K562 (cell line): Measurements from ENCODE around the gene STK25. TPM values are rescaled to one million over a fixed set of nuclear protein-coding genes. Genes with fewer than 3 reads are reported as not detected.
A peak's percentile ranks its signal among the peaks of the same experiment; 100 is the strongest.

Experiments used
- ATAC-seq: fragments of 200-7000 bp; cut with Tn5 transposase; 3 replicates; pipeline ENCODE4 v1.9.1; 2020; ENCODE audit warnings: moderate library complexity
- BruUV-seq: library from RNA; stranded (reverse); fragments of 400-500 nt; replicated peaks from 2 replicates; lab custom pipeline; 2021; lab: Mats Ljungman, UMichigan
- CTCF ChIA-PET: fragments of 300-600 bp; formaldehyde crosslinking; extraction: SDS; loops from one replicate; lab custom pipeline; 2021; ENCODE audit warnings: low intra/inter-chr PET ratio; lab: Yijun Ruan, JAX
- POLR2A ChIA-PET: fragments of 300-600, 350-650 bp; sonication (Branson Sonifier 250); formaldehyde crosslinking; extraction: SDS; loops from one replicate; lab custom pipeline; 2021; ENCODE audit warnings: antibody characterized with exemption, inconsistent platforms; lab: Yijun Ruan, JAX
- DNase-seq, 4 experiments: peaks; one replicate each; pipeline versions ENCODE4 v3.0.0 to v3.0.0-alpha.2; 2011 to 2018; ENCODE audit warnings: low spot score in 3 of 4, mixed read lengths in 3 of 4; ENCODE audit errors: extremely low read depth in 1 of 4
- FAIRE-seq: peaks from 2 replicates; lab custom pipeline; 2011; peaks lifted over from hg19 to GRCh38; lab: Jason Lieb, UNC
- H2AFZ ChIP-seq: 2 replicates; pipeline ENCODE4 v1.6.0; 2011; ENCODE audit warnings: low read depth, low read length, control low read depth, inconsistent platforms
- H3K27ac ChIP-seq: fragments of 200-600 bp; 3 replicates; pipeline ENCODE4 v1.8.0; 2011; ENCODE audit warnings: low read depth, mild to moderate bottlenecking, control low read depth, inconsistent platforms, low read length, moderate library complexity, mixed read lengths; ENCODE audit errors: extremely low read depth
- H3K27me3 ChIP-seq, 2 experiments: fragments of 300-600 bp in 1 of 2; 2 replicates in 1 of 2; 3 replicates in 1 of 2; pipeline versions ENCODE4 v1.6.0 to v1.8.0; 2011; ENCODE audit warnings: inconsistent platforms in 2 of 2, low read length in 2 of 2, mild to moderate bottlenecking in 1 of 2, mixed read lengths in 1 of 2, moderate library complexity in 1 of 2; ENCODE audit not compliant: control insufficient read depth in 2 of 2, insufficient read depth in 2 of 2
- H3K36me3 ChIP-seq: fragments of 300-600 bp; 3 replicates; pipeline ENCODE4 v1.8.0; 2011; ENCODE audit warnings: mild to moderate bottlenecking, low read length, inconsistent platforms; ENCODE audit not compliant: control insufficient read depth, insufficient read depth
- H3K4me1 ChIP-seq, 2 experiments: fragments of 200-600 bp in 1 of 2; replicated peaks in 1 of 2; 2 replicates in 1 of 2; 3 replicates in 1 of 2; pipeline versions ENCODE4 v1.5.1 to v1.8.0; 2011; ENCODE audit warnings: inconsistent platforms in 2 of 2, low read length in 2 of 2, mild to moderate bottlenecking in 1 of 2, mixed read lengths in 1 of 2, moderate library complexity in 1 of 2; ENCODE audit not compliant: control insufficient read depth in 2 of 2, insufficient read depth in 2 of 2
- H3K4me2 ChIP-seq: 2 replicates; pipeline ENCODE4 v1.6.1; 2011; ENCODE audit warnings: low read length, control low read depth, inconsistent platforms, mixed read lengths; ENCODE audit not compliant: insufficient read depth
- H3K4me3 ChIP-seq: fragments of 200-600 bp; sonication (generic), shearing (Covaris generic); 2 replicates; pipeline ENCODE4 v1.5.1; 2016; ENCODE audit warnings: control low read depth, inconsistent platforms
- H3K79me2 ChIP-seq: fragments of 200-600 bp; 3 replicates; pipeline ENCODE4 v1.8.0; 2011; ENCODE audit warnings: low read length, inconsistent platforms; ENCODE audit not compliant: control insufficient read depth, insufficient read depth
- H3K9ac ChIP-seq, 2 experiments: 2 replicates each; pipeline versions ENCODE4 v1.6.0 to v1.6.1; 2011; ENCODE audit warnings: low read depth in 2 of 2, low read length in 2 of 2, control low read depth in 1 of 2, inconsistent platforms in 1 of 2, mild to moderate bottlenecking in 1 of 2, mixed read lengths in 1 of 2; ENCODE audit not compliant: insufficient read depth in 1 of 2
- H3K9me1 ChIP-seq: one replicate; pipeline ENCODE4 v1.6.0; 2011; ENCODE audit warnings: inconsistent platforms, mild to moderate bottlenecking, low read length, moderate library complexity; ENCODE audit not compliant: control insufficient read depth, insufficient read depth
- H3K9me3 ChIP-seq: replicated peaks from 2 replicates; pipeline ENCODE4 v1.5.1; 2011; ENCODE audit warnings: low read depth, low read length, inconsistent platforms; ENCODE audit not compliant: control insufficient read depth, insufficient read depth
- H4K20me1 ChIP-seq: replicated peaks from 2 replicates; pipeline ENCODE4 v1.6.1; 2011; ENCODE audit warnings: low read length, inconsistent platforms, mixed read lengths; ENCODE audit not compliant: control insufficient read depth, insufficient read depth
- ARHGAP35 ChIP-seq: fragments of 450-650 bp; IDR thresholded peaks from 2 replicates; pipeline ENCODE4 v1.6.1; 2018; ENCODE audit not compliant: partially characterized antibody
- ARID3A ChIP-seq: IDR thresholded peaks from 2 replicates; pipeline ENCODE4 v1.6.1; 2012; ENCODE audit warnings: low read depth, low read length, improper control_type of control experiment, borderline replicate concordance
- BRCA1 ChIP-seq, 2 experiments: fragments of 450-650 bp in 1 of 2; sonication (generic) in 1 of 2; formaldehyde crosslinking in 1 of 2; IDR thresholded peaks; 2 replicates each; pipeline versions ENCODE4 v1.5.0 to v1.6.1; 2017 to 2020; ENCODE audit warnings: mild to moderate bottlenecking in 1 of 2, missing genetic modification reagents in 1 of 2
- CBFB ChIP-seq: sonication (generic); formaldehyde crosslinking; IDR thresholded peaks from 2 replicates; pipeline ENCODE4 v1.4.0; 2020; ENCODE audit warnings: mild to moderate bottlenecking, missing genetic modification reagents
- DIDO1 ChIP-seq: fragments of 450-650 bp; IDR thresholded peaks from 2 replicates; pipeline ENCODE4 v1.6.1; 2016; ENCODE audit warnings: low read depth, missing biosample characterization, missing genetic modification characterization
- FOXA3 ChIP-seq, 2 experiments: fragments of 450-650 bp in 1 of 2; sonication (generic) in 1 of 2; formaldehyde crosslinking; IDR thresholded peaks in 1 of 2; conservative IDR thresholded peaks in 1 of 2; 2 replicates each; pipeline versions ENCODE4 v1.4.0 to v1.8.0; 2020 to 2022; ENCODE audit warnings: mild to moderate bottlenecking in 2 of 2, missing genetic modification reagents in 1 of 2
- FOXK2 ChIP-seq, 2 experiments: fragments of 450-650 bp; IDR thresholded peaks in 1 of 2; conservative IDR thresholded peaks in 1 of 2; 2 replicates each; pipeline ENCODE4 v1.6.1; 2016; ENCODE audit warnings: low read depth in 2 of 2, mild to moderate bottlenecking in 1 of 2
- GATA2 ChIP-seq: sonication (generic); formaldehyde crosslinking; IDR thresholded peaks from 2 replicates; pipeline ENCODE4 v1.4.0; 2020; ENCODE audit warnings: mild to moderate bottlenecking, missing genetic modification reagents
- MIER1 ChIP-seq: fragments of 450-650 bp; IDR thresholded peaks from 2 replicates; pipeline ENCODE4 v1.6.1; 2016; ENCODE audit warnings: antibody characterized with exemption, mild to moderate bottlenecking, low read depth
- OTX1 ChIP-seq: fragments of 450-650 bp; formaldehyde crosslinking; IDR thresholded peaks from 2 replicates; pipeline ENCODE4 v1.4.0; 2022; ENCODE audit warnings: mild to moderate bottlenecking
- PHB2 ChIP-seq: fragments of 450-650 bp; IDR thresholded peaks from 2 replicates; pipeline ENCODE4 v1.6.1; 2017; ENCODE audit warnings: low read depth
- PHF20 ChIP-seq: fragments of 450-650 bp; IDR thresholded peaks from 2 replicates; pipeline ENCODE4 v1.6.1; 2018; ENCODE audit not compliant: partially characterized antibody
- SNIP1 ChIP-seq: fragments of 450-650 bp; IDR thresholded peaks from 2 replicates; pipeline ENCODE4 v1.7.1; 2017; ENCODE audit warnings: low read depth, mild to moderate bottlenecking
- STAT5A ChIP-seq: IDR thresholded peaks from 2 replicates; pipeline ENCODE4 v1.6.1; 2012; ENCODE audit warnings: low read length, inconsistent platforms, borderline replicate concordance
- THRB ChIP-seq: fragments of 450-650 bp; formaldehyde crosslinking; conservative IDR thresholded peaks from 2 replicates; pipeline ENCODE4 v1.4.0; 2022; ENCODE audit warnings: mild to moderate bottlenecking, missing genetic modification characterization
- ZNF174 ChIP-seq: fragments of 250-450 bp; sonication (Bioruptor Pico); IDR thresholded peaks from 2 replicates; pipeline ENCODE4 v1.4.0; 2020; ENCODE audit warnings: mild to moderate bottlenecking
- ZNF449 ChIP-seq: fragments of 250-450 bp; sonication (Bioruptor Pico); IDR thresholded peaks from 2 replicates; pipeline ENCODE4 v1.8.0; 2022; ENCODE audit warnings: moderate library complexity, mild to moderate bottlenecking, inconsistent platforms
- WGBS: fragments of 100-300 bp; shearing (Covaris generic); methylation state at CpG from one replicate; pipeline ENCODE4 v1.1.6; 2016; ENCODE audit warnings: low coverage, mixed read lengths; ENCODE audit not compliant: insufficient coverage; ENCODE audit errors: missing lambda C conversion rate; 5-methylcytosine and 5-hydroxymethylcytosine counted together
- in situ Hi-C: fragments of 300-500 bp; cut with MboI; formaldehyde crosslinking; loops from 4 replicates; pipeline ENCODE4 v1.15.0; 2018; ENCODE audit warnings: inconsistent platforms, mixed read lengths
- intact Hi-C: fragments of 100-400 bp; cut with micrococcal nuclease; formaldehyde crosslinking; loops from 2 replicates; pipeline ENCODE4 v1.14.2; 2022
- polyA plus RNA-seq, 8 experiments: library from polyadenylated mRNA; depleted of rRNA in 4 of 8; stranded (reverse) in 5 of 8; unstranded in 3 of 8; fragments of >200 nt; fragmentation: Nextera tagmentation in 2 of 8; fragmentation: Illumina TruSeq in 1 of 8; extraction: Ambion mirVana in 2 of 8; extraction: Trizol in 1 of 8; gene quantifications; 2 replicates each; pipeline versions ENCODE4 v1.2.1 to v1.2.3, GENCODE V29; 2011 to 2014; ENCODE audit warnings: inconsistent platforms in 1 of 8, missing spikeins in 1 of 8
- total RNA-seq, 7 experiments: library from RNA; depleted of rRNA in 6 of 7; stranded (reverse); fragments of >200 nt in 6 of 7; fragmentation: Illumina TruSeq in 2 of 7; extraction: Trizol in 2 of 7; gene quantifications; 2 replicates each; pipeline versions ENCODE4 v1.2.1 to v1.2.3, GENCODE V29; 2011 to 2021; ENCODE audit warnings: low replicate concordance in 1 of 7

The STK25 gene
- total and polyA plus RNA-seq, 9 of the 15 experiments (the other 6 are each of a cell fraction or from before 2014, with no cell fraction given), result 5.4 to 177 (median 116) TPM

GRCh38 chr2:241545523-241546473, 37.4 kb upstream of the STK25 start:
- Histone ChIP-seq H3K4me1 (peaks cover 27 to 57% of the 10 kb centered on the region in 2 experiments), H2AFZ (peak overlapping the region; percentile 88), H3K27ac (no peak overlapping the region), H3K9ac (no peak overlapping the region), H3K4me3 (no peak overlapping the region), H3K4me2 (no peak overlapping the region; the same call in 1 of the 2 replicates), H3K9me1 (no peaks in the 10 kb centered on the region), H3K36me3 (no peaks in the 10 kb centered on the region), H3K27me3 (peaks cover 0 to 18% of the 10 kb centered on the region in 2 experiments; a peak in 2 of 5 replicates), H3K79me2 (no peaks in the 10 kb centered on the region), H3K9me3 (no peaks in the 10 kb centered on the region), H4K20me1 (no peaks in the 10 kb centered on the region)
- ChIA-PET POLR2A (interaction anchor here (0.6 kb wide), 1 partner anchor 34 kb away, joined by 4 read pairs; no protein-coding TSS in a partner anchor), CTCF (no interaction called here)
- ATAC-seq (no peak), FAIRE-seq (peak; percentile 75), DNase-seq (no peak)
- in situ Hi-C loops, result no loop called here
- no TSS peak for BruUV-seq
- WGBS, result 65% methylated on average over 9 of the region's 12 CpGs
- intact Hi-C loops, result no loop called here
- TF ChIP-seq DIDO1 (tag) (no peak), THRB (CRISPR knock-in tag) (peak; percentile 6; the same call in 1 of the 2 replicates), CBFB (CRISPR knock-in tag) (0 out of 2 replicates have a peak, but pooled peaks have one; percentile 49), FOXK2 (conservative IDR thresholded peaks at IDR 0.05 in 1 of 2, IDR thresholded peaks at IDR 0.05 in 1 of 2; ENCODE audit: low read depth in 2 of 2) (0 out of 4 replicates have a peak, but pooled peaks of 1 of the 2 experiments have one; percentile 13), MIER1 (peak; percentile 23; the same call in 1 of the 2 replicates), STAT5A (no peak), BRCA1 (IDR thresholded peaks at IDR 0.05) (no peak), BRCA1 (CRISPR knock-in tag; IDR thresholded peaks at IDR 0.05) (no peak), PHF20 (peak; percentile 24), ZNF449 (CRISPR knock-in tag) (no peak), OTX1 (peak; percentile 83), ZNF174 (CRISPR knock-in tag) (no peak), PHB2 (0 out of 2 replicates have a peak, but pooled peaks have one; percentile 12), SNIP1 (0 out of 2 replicates have a peak, but pooled peaks have one; percentile 21), ARID3A (no peak), ARHGAP35 (peak; percentile 39), FOXA3 (CRISPR knock-in tag; conservative IDR thresholded peaks at IDR 0.05 in 1 of 2, IDR thresholded peaks at IDR 0.05 in 1 of 2) (no peak), GATA2 (CRISPR knock-in tag) (no peak)
